GM21528 (cell line): Measurements from ENCODE around the gene TMEM8B.
"Not testable (repeated sequence)": the region's sequence is repeated elsewhere in the genome, so short reads cannot be mapped to it uniquely, and the experiment has no call there.

Experiments used
- ATAC-seq: cut with Tn5 transposase; IDR thresholded peaks from one replicate; pipeline ENCODE4 v1.9.1; 2021; ENCODE audit warnings: mild to moderate bottlenecking, moderate library complexity; ENCODE audit not compliant: unreplicated experiment, low FRiP score

TMEM8B gene

DNA sequence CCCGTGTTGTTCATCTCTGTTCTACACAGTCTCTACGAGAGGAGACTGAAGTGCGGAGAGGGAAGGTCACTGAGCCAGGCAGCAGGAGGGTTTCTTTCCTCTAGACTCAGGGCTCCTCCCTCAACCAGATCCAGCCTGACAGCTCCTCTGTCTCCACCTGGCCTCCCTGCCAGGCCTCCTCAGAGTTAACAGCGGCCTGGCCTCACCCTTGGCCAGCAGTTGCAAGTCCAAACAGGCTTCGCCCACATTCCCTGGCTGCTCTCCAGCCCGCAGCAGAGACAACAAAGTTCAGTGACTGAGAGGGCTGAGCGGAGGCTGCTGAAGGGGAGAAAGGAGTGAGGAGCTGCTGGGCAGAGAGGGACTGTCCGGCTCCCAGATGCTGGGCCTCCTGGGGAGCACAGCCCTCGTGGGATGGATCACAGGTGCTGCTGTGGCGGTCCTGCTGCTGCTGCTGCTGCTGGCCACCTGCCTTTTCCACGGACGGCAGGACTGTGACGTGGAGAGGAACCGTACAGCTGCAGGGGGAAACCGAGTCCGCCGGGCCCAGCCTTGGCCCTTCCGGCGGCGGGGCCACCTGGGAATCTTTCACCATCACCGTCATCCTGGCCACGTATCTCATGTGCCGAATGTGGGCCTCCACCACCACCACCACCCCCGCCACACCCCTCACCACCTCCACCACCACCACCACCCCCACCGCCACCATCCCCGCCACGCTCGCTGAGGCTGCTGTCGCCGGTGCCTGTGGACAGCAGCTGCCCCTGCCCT, 77.1 kb downstream of the TMEM8B start, which contains the start of gene HRCT1:
HRCT1 (plus strand) TSS at position 291 of the 768 bp plus-strand sequence; CDS start at position 377, 86 bp downstream.
- no peak for ATAC-seq

DNA sequence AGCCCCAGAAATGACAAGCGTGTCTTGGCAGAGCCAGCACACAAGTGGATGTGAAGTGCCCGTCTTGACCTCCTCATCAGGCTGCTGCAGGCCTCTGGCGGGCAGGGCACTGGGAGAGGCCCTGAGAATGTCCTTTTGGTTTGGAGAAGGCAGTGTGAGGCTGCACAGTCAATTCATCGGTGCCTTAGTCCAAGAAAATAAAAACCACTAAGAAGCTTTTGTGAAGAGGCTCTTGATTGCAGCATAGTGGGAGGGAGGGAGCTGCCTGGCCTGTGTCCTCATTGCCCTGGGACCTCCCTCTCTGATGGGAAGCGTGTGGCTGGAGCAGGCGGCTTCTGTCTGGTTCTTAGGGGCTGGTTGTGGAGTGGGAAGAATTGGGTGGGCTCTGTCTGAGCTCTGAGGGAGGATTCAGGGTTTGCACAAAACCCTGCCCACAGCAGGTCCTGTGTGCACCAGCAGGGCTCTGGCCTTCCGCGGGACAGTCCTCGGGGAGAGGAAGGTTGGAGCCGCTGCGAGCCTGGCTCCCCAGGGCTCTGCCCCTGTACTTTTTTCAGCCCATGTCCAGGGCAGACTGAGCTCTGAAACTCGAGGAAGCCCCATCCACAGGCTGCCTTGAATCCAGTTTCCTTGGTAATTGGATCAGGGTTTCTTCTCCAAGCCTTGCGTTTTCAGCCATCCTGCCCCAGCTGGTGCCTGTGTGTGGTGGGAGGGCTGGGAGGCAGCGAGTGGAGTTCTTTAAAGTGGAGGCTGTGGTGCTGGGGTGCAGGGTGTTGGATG, 78.1 kb downstream of the TMEM8B start:
- no peak for ATAC-seq

GRCh38 chr9:35907711-35908503, 78.9 kb downstream of the TMEM8B start:
- ATAC-seq, result no peak

GRCh38 chr9:35908504-35909125, 79.6 kb downstream of the TMEM8B start:
- ATAC-seq, result no peak

DNA sequence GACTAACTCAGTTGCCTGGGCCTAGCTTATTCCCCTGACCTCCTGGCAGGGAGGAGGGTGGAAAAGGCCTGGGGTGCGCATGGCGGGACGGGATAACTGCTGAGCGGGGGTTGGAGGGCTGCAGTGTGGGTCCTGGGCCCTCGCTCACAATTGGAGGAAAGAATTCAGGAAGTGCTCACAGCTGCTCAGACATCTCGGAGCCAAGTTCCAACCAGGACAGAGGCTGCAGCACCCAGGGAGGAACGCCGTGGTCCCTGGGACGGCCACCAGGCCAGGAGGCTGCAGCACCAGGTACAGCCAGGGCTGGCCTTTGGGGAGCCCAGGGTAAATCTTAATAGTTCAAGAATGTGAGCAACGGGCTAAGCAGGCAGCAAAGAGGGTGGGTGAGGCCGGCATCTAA, 80.2 kb downstream of the TMEM8B start, which contains the start of gene SPAAR:
SPAAR (plus strand) TSS at position 217 of the 400 bp plus-strand sequence. CDS start 974 bp downstream, outside the sequence.
- no peak for ATAC-seq

DNA sequence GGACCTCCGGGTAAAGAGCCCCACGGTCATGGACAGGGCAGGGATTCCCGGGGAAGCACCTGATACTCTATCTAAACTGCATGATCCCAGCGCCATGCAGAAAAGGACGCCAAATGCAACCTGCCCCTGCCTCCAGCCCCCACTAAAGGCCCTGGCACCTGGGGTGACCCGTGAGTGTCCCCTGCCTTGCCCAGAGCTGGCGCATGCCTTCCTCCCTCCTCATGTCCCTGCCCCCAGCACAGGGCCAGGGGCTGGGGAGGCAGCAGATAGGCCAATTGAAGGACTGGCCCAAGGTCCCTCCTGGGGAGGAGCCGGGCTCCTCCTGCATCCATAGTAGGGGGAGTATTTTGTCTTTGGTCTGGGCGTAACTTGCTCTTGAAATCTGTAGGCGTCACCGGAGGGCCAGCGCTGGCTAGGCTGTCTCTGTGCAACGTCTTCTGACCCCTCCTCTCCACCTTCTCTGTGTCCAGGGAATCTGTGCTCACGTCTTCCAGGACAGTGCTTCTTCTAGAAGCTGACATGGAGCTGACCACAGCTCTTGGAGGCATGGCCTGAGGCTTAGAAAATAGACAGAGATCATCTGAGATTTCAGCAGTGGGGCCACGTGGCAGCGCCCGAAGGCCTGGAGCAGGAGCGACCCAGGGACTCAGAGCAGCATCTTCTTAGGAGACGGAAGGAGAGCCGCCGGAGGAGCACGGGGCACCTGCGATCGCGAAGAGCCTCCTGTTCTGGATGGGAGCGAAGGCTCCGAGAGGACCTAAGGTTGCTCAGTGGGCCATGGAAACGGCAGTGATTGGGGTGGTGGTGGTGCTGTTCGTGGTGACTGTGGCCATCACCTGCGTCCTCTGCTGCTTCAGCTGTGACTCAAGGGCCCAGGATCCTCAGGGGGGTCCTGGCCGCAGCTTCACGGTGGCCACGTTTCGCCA, 80.9 kb downstream of the TMEM8B start:
- ATAC-seq, result no peak

DNA sequence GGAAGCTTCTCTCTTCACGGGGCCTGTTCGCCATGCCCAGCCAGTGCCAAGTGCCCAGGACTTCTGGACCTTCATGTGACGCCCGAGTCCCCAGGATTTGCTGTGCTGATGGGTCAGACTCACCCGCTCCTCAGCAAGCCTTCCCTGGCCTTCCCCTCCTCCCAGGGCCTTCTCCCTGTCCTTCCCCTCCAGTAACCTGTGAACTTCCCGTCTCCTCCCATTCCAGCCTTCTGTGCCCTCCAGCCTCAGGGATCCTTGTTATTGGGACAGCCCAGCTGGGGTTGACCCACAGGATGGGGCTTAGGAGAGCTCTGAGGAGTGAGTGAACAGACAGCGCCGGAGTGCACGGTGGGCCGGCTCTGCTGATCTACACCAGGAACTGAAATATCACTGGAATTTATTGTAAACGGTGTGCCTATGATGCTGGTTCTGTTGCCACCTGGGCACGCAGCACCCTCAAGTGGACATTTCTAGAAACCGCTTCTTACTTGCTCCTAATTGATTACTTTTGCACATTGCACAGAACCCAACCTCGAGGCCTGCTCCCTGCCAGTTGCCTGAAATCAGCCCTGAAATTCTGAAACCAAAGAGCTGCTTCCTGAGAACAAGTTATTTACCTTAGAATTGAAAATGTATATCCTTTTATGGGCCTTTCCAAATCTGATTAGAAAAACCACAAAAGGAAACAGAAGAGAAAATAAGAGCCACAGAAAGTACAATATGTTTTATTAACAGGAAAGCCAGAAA, 81.8 kb downstream of the TMEM8B start:
- ATAC-seq, result no peak

GRCh38 chr9:35911690-35912089, 82.7 kb downstream of the TMEM8B start:
- no peak for ATAC-seq

DNA sequence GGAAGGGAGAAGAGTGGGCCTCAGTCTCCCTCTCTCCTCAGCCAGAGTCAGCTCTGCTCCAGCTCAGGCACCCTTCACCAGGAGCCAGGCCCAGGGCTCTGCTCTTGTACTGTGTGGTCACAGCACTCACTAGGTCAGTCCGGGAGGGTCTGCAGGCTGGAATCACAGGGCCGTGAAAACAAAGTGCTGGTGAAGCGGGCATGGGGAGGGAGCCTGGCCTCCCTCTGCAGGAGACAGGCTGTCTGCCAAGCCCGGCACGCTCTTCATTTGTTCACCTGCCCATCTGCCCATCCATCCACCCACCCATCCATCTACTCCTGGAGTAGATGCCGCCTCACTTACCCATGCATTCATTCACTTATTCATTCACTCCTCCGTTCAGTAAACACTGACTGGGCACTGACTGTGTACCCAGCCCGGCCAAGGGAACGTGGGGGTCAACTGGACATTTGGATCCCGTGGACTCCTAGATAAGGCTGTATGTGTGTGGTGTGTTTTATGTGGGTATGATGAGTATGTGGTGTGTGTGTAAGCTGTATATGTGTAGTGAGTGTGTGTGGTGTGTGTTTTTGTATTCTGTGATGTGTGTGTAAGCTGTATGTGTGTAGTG, 83.9 kb downstream of the TMEM8B start:
- no peak for ATAC-seq

- not testable (repeated sequence) for ATAC-seq
Measured at GRCh38 chr9:35913429-35913828, 84.4 kb downstream of the TMEM8B start.

GRCh38 chr9:35914301-35914807, 85.3 kb downstream of the TMEM8B start:
- ATAC-seq, result no peak
